Left hindlimb (tissue), 1 donor: ENCODE measurements around the gene NID1.
"Not testable (repeated sequence)": the region's sequence is repeated elsewhere in the genome, so short reads cannot be mapped to it uniquely, and the experiment has no call there.

Source experiments
- DNase-seq: peaks from one replicate; pipeline ENCODE4 v3.0.0-alpha.2; 2018

The NID1 gene

GRCh38 chr1:236095705-236096520, 31.0 kb upstream of the NID1 start:
- DNase-seq = no peak

DNA sequence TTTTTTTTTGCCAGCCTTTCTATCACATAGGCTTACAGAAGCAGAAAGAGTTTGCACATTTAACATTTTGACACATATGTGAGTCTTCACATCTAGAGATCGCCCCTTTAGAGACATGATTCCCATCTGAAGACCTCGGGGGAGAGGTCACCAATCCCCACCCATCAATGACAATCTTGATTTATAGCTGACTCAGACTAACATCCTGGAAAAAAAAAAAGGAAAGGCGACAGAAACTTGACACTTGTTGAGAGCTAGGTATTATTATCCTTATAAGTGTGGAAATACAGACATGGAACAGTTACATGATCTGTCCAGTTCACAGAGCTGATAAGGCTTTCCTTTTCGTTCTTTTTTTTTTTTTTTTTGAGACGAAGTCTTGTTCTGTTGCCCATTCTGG, 28.0 kb upstream of the NID1 start:
- no peak for DNase-seq

DNA sequence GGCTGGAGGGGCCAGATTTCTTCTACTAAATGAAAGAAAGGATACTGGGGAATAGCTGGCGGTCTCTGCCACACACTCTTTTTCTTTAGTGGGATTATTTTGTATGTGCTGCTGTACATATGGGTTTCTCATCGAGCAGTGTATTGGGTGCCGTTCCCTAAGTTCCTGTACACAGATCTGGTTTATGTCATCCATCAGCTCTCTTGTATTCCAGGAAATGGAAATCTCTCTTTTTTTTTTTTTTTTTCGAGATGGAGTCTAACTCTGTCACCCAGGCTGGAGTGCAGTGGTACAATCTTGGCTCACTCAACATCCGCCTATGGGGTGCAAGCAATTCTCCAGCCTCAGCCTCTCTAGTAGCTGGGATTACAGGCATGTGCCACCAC, 27.0 kb upstream of the NID1 start:
- no peak for DNase-seq

DNA sequence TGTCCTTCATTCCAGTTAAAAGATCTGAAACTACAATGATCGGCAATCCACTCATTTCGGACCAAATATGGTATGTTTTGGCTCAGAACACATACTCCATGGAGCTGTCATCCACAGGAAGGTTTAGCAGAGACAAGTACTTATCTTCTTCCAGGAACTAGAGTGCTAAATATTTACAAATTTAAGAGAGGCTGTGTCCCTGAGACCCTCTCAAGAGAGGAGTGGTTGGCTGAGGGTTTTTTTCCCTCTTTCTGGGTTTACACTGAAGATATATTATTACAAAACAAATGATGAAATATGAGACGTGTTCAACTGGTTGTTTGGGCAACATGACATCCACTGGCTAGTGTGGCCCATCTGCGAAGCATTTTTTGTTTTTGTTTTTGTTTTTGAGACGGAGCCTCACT, 25.9 kb upstream of the NID1 start:
- no peak for DNase-seq

DNA sequence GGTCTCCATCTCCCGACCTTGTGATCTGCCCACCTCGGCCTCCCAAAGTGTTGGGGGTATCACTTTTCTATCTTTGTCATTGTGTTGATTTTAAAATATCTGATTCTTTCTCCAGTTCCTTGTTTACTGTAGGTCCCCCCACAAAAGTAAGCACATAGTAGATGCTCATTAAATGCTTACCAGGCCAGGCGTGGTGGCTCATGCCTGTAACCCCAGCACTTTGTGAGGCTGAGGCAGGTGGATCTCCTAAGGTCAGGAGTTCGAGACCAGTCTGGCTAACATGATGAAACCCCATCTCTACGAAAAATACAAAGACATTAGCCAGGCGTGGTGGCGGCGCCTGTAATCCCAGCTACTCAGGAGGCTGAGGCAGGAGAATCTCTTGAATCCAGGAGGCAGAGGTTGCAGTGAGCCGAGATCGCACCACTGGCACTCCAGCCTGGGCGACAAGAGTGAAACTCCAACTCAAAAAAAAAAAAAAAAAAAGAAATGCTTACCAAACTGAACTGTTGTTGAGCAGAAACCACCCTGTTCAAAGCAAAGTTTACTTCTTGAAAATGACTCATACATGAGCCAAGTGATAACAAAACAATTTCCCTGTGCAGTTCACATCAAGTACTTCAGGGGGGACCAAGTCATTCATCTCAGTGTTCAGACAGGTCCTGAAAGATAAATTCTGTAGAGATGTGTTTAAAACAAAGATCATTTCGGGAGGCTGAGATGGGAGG, 24.3 kb upstream of the NID1 start:
- no peak for DNase-seq

- no peak for DNase-seq
Measured at GRCh38 chr1:236086537-236086936, 21.6 kb upstream of the NID1 start.

DNA sequence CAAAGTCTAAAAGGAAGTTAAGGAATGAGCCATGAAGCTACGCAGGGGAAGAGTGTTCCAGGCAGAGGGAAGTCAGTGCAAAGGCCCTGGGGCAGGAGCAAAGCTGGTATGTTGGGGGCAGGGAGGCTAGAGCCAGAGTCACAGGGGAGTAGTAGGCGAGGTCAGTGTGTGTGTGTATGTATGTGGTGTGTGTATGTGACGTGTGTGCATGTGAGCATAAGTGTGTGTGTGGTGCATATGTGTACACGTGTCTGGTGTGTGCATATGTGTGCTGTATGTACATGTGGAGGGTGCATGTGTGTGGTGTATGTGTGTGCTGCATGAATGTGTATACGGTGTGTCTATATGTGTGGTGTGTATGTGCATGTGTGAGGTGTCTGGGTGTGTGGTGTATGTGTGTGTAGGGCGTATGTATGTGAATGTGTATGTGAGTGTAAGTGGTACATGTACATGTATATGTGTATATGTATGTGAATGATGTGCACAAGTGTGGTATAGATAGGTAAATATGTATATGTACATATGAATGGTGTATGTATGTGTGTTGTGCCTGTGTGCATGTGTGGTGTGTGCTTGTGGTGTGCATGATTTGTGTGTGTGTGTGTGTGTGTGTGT, 20.8 kb upstream of the NID1 start:
- DNase-seq = no peak

DNA sequence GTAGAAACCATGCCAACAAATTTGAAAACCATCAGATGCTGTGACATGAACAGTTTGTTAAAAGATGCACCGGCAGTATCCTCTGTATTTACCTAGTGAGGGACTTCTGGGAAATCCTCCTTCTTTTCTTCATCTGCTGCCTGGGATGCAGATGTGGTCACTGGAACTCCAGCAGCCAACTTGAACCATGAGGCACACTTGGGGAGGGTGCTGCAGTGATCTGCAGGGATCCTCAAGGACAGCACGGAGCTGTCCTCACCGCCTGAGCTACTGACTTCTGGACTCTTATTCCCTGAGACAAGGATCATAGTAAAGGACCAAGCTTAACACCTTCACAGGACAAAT, 19.5 kb upstream of the NID1 start:
- DNase-seq = no peak

- no peak for DNase-seq
Measured at GRCh38 chr1:236083650-236084385, 18.9 kb upstream of the NID1 start.

GRCh38 chr1:236082526-236082925, 17.6 kb upstream of the NID1 start:
- no peak for DNase-seq

GRCh38 chr1:236081546-236082227, 16.8 kb upstream of the NID1 start:
- no peak for DNase-seq

DNA sequence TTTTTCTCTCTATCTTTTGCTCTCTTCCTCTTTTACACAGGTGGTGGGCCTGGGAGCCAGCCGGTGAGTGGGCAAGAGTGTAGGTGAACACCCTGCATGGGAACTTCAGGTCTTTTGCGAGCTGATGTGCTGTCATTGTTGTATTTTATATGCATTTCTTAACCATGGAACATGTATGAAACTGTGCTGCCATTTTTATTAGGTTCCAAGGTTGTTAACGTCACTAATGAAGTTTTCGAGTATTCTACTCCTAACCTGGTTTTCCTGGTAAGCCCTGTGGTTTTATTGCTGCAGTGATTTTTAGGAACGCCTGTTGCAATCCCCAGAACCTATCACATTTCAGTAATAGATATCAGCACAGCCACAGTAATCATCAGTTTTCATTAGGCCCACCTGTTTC, 14.8 kb upstream of the NID1 start:
- DNase-seq = no peak

DNA sequence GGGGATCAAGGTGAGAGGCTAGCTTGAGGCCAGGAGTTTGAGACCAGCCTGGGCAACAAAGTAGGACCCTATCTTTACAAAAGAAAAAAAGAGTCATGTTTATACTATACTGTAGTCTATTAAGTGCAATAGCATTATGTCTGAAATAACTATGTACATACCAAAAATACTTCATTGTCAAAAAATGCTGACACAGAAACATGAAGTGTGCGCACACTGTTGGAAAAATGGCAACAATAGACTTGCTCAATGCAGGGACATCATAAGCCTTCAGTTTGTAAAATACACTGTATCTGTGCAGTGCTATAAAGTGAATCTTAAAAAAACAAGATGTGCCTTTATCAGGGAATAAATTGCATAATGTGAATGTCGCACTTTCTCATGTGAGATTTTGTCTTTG, 14.1 kb upstream of the NID1 start:
- DNase-seq = no peak

GRCh38 chr1:236078077-236078476, 13.2 kb upstream of the NID1 start:
- DNase-seq = not testable (repeated sequence)

DNA sequence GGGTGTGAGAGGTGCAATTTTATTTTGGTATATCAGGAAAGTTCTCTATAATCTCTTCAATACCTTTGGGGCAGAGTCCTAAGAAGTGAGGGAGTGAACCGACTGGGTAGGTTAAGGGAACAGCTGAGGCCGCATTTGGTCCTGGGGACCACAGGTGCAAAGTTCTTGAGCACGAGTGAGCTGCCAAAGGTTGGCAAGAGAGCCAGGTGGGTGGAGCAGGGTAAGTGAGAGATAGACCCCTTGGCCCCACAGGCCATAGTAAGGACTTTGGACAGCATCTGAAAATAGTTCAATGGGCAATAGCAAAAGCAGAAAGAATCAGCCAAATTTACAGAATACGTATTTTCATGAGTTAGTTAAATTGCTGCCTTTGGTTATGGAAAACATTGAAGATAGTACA, 11.0 kb upstream of the NID1 start:
- no peak for DNase-seq

GRCh38 chr1:236073307-236073897, 8.5 kb upstream of the NID1 start:
- DNase-seq = no peak

GRCh38 chr1:236072001-236072400, 7.1 kb upstream of the NID1 start:
- no peak for DNase-seq

DNA sequence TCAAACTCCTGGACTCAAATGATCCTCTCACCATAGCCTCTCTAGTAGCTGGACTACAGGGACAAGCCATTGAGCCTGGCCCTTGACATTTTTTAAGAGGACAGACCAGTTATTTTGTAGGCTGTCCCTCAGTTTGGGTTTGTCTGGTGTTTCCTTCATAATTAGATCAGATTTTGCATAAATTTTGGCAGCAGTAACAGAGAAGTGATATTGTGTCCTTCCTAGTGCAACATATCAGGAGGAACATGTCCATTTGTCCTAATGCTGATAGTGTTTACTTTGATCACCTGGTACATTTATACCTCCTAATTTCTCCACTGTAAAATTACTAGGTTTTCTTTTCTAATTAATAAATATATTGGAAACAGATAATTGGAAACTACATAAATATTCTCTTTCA, 5.9 kb upstream of the NID1 start:
- DNase-seq = no peak

DNA sequence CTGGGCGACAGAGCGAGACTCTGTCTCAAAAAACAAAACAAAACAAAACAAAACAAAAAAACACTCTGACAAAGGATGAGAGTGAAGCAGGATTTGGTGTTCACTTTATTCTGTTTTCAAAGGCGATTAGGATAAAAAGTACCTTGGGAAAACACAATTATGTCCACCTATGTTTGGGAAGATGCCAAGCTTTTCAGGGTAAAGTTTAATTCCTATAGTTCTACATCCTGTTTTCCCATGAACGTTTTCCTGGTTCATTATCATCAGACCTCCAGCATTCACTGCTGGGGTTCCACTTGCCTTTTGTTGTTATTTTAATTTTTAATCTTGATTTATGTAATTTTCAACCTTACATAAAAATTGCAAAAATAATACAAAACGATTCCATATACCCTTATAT, 4.9 kb upstream of the NID1 start:
- DNase-seq = no peak

DNA sequence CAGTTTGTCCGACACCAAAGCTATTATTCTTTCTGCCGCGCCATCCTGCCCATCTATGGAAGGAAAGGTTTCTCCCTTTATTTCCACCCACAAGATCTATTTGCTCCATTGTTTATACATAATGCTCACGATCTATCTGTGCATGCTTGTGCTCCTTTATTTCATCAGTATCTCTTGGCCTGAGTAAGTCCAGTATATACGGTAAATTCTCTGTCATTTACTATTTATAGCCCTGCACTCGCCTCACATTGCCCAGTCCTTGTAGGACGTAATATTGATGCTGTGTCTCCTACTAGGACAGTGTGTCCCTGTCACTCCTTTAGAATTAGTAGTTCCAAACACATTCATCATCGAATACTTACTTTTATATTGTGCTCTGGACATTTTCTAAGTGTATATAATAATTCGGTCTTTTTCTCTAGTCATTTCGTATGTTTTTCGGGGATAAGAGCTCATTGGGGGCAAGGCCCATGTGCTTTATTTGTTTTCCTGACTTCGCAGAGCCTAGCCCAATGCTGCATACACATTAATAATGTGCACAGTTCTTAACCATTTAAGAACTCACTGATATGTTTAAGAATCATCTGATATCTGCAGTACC, 3.1 kb upstream of the NID1 start:
- no peak for DNase-seq

DNA sequence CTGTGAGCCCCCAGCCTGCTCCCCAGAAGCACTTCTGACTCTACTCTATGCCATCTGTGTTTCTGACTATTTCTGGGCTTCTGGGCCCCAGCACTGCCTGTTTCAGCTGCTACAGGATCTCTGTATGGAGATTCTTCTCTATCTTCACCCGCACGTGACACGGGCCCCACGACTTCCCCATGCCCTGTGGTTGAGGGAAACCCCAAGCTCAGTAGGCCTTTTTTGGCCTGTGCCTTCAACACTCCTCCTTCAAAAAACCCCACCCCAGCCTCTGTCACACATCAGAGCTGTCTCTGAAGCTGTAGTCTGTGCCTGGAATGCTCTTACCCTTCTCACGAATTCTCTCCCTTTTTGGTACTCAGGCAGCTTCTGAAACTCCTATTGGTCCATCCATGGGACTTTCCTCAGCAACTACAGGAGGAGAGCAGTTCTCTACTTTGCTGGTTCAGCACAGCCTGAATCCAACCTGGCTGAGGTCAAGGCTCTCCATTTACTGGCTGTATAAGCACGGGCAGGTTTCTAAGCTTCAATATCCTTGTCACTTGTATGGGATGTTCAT, 2.0 kb upstream of the NID1 start:
- peak; percentile 51 for DNase-seq

GRCh38 chr1:236066054-236066453, 1.2 kb upstream of the NID1 start:
- DNase-seq = no peak
